CD8-positive, alpha-beta memory T cell (primary cell): ENCODE data around the gene FAM180B. TPM values are rescaled to one million over a fixed set of nuclear protein-coding genes. Genes with fewer than 3 reads are reported as not detected.
"Not testable (repeated sequence)": the region's sequence is repeated elsewhere in the genome, so short reads cannot be mapped to it uniquely, and the experiment has no call there.

Experiments
- CTCF ChIA-PET: fragments of 350-600 bp; sonication (Branson Sonifier 250); formaldehyde crosslinking; loops from one replicate; lab custom pipeline; 2021; ENCODE audit warnings: antibody characterized with exemption; lab: Charles Lee
- POLR2A ChIA-PET: fragments of 350-600 bp; sonication (Branson Sonifier 250); formaldehyde crosslinking; loops from one replicate; lab custom pipeline; 2021; ENCODE audit warnings: antibody characterized with exemption; lab: Charles Lee
- DNase-seq, 5 donors: peaks; one replicate each; pipeline versions ENCODE4 v3.0.0 to v3.0.0-alpha.2; 2020 to 2022; ENCODE audit warnings: mixed read lengths in 1 of 5
- H3K27ac ChIP-seq: one replicate; pipeline ENCODE4 v1.7.0; 2013; ENCODE audit warnings: low read depth, mild to moderate bottlenecking, low read length, moderate library complexity
- H3K27me3 ChIP-seq: 2 replicates; pipeline ENCODE4 v1.7.0; 2013; ENCODE audit warnings: low read length, mild to moderate bottlenecking; ENCODE audit not compliant: insufficient read depth, poor library complexity, severe bottlenecking
- H3K36me3 ChIP-seq: 2 replicates; pipeline ENCODE4 v1.7.0; 2013; ENCODE audit warnings: mild to moderate bottlenecking, low read length, moderate library complexity; ENCODE audit not compliant: insufficient read depth
- H3K4me1 ChIP-seq: 2 replicates; pipeline ENCODE4 v1.7.0; 2013; ENCODE audit warnings: mild to moderate bottlenecking, low read length, moderate library complexity; ENCODE audit not compliant: insufficient read depth
- H3K4me3 ChIP-seq: 2 replicates; pipeline ENCODE4 v1.7.0; 2013; ENCODE audit warnings: mild to moderate bottlenecking, low read length
- H3K9me3 ChIP-seq: 2 replicates; pipeline ENCODE4 v1.7.0; 2013; ENCODE audit warnings: mild to moderate bottlenecking, low read length
- H3K27ac Mint-ChIP-seq, 8 donors: one replicate each; pipeline ENCODE4 v1.8.0; 2020 to 2021; ENCODE audit warnings: mixed read lengths in 8 of 8, mild to moderate bottlenecking in 6 of 8, inconsistent platforms in 3 of 8, moderate library complexity in 3 of 8
- H3K27me3 Mint-ChIP-seq, 2 donors: one replicate each; pipeline ENCODE4 v1.8.0; 2020 to 2021; ENCODE audit warnings: mixed read lengths in 2 of 2, mild to moderate bottlenecking in 1 of 2, moderate library complexity in 1 of 2
- H3K36me3 Mint-ChIP-seq, 3 donors: one replicate each; pipeline ENCODE4 v1.8.0; 2020 to 2021; ENCODE audit warnings: mixed read lengths in 3 of 3, inconsistent platforms in 1 of 3, mild to moderate bottlenecking in 1 of 3
- H3K4me1 Mint-ChIP-seq, 3 donors: one replicate each; pipeline ENCODE4 v1.8.0; 2020 to 2021; ENCODE audit warnings: mixed read lengths in 3 of 3, inconsistent platforms in 1 of 3, mild to moderate bottlenecking in 1 of 3
- H3K4me3 Mint-ChIP-seq, 7 donors: one replicate each; pipeline ENCODE4 v1.8.0; 2020 to 2021; ENCODE audit warnings: mixed read lengths in 7 of 7, mild to moderate bottlenecking in 6 of 7, moderate library complexity in 4 of 7, inconsistent platforms in 2 of 7
- H3K9me3 Mint-ChIP-seq, 5 donors: one replicate each; pipeline ENCODE4 v1.8.0; 2020 to 2022; ENCODE audit warnings: mixed read lengths in 5 of 5, mild to moderate bottlenecking in 3 of 5, moderate library complexity in 2 of 5, inconsistent platforms in 1 of 5
- polyA plus RNA-seq: library from polyadenylated mRNA; unstranded; fragments of 300-500 nt; fragmentation: Illumina TruSeq; gene quantifications from one replicate; pipeline ENCODE4 v1.2.3, GENCODE V29; 2021
- total RNA-seq, 2 experiments: library from RNA; stranded (reverse); gene quantifications; one replicate each; pipeline ENCODE4 v1.2.3, GENCODE V29; 2021

The FAM180B gene, protein sequence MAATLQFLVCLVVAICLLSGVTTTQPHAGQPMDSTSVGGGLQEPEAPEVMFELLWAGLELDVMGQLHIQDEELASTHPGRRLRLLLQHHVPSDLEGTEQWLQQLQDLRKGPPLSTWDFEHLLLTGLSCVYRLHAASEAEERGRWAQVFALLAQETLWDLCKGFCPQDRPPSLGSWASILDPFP
- total RNA-seq: under 1 TPM in 1 of 2 experiments, not detected in 1; 0.20 TPM
- polyA plus RNA-seq: not detected

DNA sequence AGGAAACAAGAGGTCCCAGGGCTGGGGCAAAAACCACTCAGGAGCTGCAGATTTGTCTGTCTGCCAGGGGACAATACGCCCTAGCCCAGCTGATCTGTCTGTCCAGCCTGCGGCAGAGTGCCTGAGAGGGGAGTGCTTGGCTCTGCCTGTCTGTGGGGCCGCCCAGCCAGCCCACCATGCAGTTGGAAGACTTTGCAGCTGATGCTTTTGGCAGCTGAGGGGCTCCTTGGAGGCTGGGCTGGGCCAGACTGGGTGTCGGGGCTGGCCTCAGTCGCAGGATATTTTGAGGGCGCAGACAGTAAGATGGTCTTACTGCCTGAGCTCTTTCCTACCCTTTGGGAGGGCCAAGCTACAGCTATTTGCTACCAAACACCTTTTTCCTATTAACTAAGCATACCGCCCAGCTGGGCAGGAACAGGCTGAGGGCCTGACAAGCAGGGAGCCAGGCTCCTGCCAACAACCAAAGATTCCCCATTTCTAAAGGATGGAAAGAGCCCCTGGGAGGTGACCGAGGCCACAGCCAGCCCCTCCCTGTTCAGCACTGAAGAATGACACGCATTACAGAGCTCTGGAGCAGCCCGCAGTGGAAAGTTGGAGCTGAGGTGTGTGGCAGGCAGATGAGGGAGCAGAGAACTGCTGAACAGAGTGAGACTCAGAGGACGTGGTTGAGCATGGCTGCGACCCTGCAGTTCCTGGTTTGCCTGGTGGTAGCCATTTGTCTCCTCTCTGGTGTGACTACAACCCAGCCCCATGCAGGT is at the start of gene FAM180B:
Gene FAM180B, plus strand, starts transcription at position 581 of the 758 bp plus-strand sequence. Its CDS starts 91 bp downstream, at position 672.
- no peaks in the 10 kb centered on the region for H3K27me3 Mint-ChIP-seq
- Histone ChIP-seq H3K4me3 (no peak within 1 kb of the TSS), H3K27ac (no peak within 1 kb of the TSS), H3K4me1 (no peaks in the 10 kb centered on the region), H3K27me3 (no peaks in the 10 kb centered on the region), H3K9me3 (no peaks in the 10 kb centered on the region), H3K36me3 (peaks cover 23% of the 10 kb centered on the region)
- H3K9me3 Mint-ChIP-seq: no peaks in the 10 kb centered on the region
- no peak for DNase-seq
- no peak within 1 kb of the TSS for H3K4me3 Mint-ChIP-seq
- peaks cover 0 to 2% (median 0%) of the 10 kb centered on the region in 3 donors for H3K4me1 Mint-ChIP-seq
- H3K36me3 Mint-ChIP-seq: peaks cover 15 to 41% (median 16%) of the 10 kb centered on the region in 3 donors
- POLR2A ChIA-PET: no interaction called here
- peak within 1 kb of the TSS in 1 of 8 donors; percentile 57 for H3K27ac Mint-ChIP-seq
- CTCF ChIA-PET: interaction anchor here (0.6 kb wide), 1 partner anchor 9 kb away, joined by 3 read pairs; no protein-coding TSS in a partner anchor

DNA sequence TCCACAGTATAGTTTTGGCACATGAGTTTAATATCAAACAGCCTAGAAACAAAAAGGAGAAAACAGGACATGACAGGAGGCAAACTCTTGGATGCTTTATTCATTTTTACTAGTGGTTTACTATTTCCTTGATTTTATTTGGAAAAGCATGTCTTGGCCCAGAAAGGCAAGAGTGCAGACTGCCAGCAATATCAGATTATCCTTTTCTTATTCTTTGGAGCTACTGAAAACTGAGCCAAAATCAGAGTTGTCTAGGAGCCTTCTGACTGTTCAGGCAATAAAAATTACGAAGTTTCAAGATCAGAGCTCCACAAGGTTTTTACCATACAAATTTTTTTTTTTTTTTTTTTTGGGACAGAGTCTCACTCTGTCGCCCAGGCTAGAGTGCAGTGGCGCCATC is 49.6 kb upstream of the FAM180B start:
- Histone ChIP-seq H3K36me3 (no peaks in the 10 kb centered on the region), H3K27me3 (no peaks in the 10 kb centered on the region), H3K9me3 (no peaks in the 10 kb centered on the region), H3K4me1 (peaks cover 50% of the 10 kb centered on the region), H3K27ac (no peak overlapping the region), H3K4me3 (no peak overlapping the region)
- no peak for DNase-seq
- H3K27me3 Mint-ChIP-seq: no peaks in the 10 kb centered on the region
- H3K36me3 Mint-ChIP-seq: peaks cover 0 to 39% (median 7%) of the 10 kb centered on the region in 3 donors
- H3K4me1 Mint-ChIP-seq: peaks cover 60 to 83% (median 62%) of the 10 kb centered on the region in 3 donors
- CTCF ChIA-PET: interaction anchor here (1.1 kb wide), 1 partner anchor 38 kb away, joined by 3 read pairs; no protein-coding TSS in a partner anchor
- H3K4me3 Mint-ChIP-seq: no peak overlapping the region
- no peaks in the 10 kb centered on the region for H3K9me3 Mint-ChIP-seq
- no peak overlapping the region for H3K27ac Mint-ChIP-seq
- POLR2A ChIA-PET: no interaction called here

DNA sequence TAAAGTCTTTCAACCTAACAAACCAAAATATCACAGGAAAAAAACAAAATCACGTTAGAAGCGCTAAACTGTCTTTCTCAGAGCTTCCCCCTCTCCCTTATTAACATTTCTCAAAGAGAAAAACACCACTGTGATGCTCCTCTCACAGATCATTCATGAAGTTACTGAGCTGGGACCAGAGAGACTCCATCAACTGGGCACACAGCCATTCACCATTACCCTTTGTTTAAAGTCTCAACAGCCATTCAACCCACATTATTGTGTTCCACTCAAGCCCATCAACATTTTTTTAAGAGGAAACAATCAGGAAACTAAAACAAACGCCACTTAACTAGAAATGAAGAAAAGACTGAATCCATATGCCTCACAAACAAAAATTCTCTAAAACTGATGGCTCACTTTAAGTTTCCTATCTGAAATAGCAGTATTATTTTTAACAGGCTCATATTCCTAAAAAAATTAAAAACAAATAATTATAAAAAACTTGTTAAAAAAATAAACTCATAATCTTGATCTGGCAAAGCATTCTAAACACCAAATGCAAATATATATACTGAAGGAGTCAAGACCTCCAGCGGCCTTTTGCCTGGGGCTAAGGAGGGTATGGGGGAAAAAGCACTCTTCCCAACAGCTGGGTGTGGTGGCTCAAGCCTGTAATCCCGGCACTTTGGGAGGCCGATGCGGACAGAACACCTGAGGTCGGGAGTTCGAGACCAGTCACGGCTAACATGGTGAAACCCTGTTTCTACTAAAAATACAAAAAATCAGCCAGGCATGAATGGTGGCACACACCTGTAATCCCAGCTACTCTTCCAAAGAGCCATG is 47.5 kb upstream of the FAM180B start:
- no peak for DNase-seq
- ChIA-PET CTCF (interaction anchor here (1.7 kb wide), 1 partner anchor 8 kb away, joined by 5 read pairs; no protein-coding TSS in a partner anchor), POLR2A (no interaction called here)
- H3K4me3 Mint-ChIP-seq: peak overlapping the region in 5 of 7 donors; percentile 0 to 72 (median 43)
- peaks cover 68 to 85% (median 72%) of the 10 kb centered on the region in 3 donors for H3K4me1 Mint-ChIP-seq
- Histone ChIP-seq H3K4me1 (peaks cover 51% of the 10 kb centered on the region), H3K27ac (no peak overlapping the region), H3K9me3 (no peaks in the 10 kb centered on the region), H3K4me3 (no peak overlapping the region), H3K36me3 (no peaks in the 10 kb centered on the region), H3K27me3 (no peaks in the 10 kb centered on the region)
- peak overlapping the region in 6 of 8 donors; percentile 13 to 78 (median 66) for H3K27ac Mint-ChIP-seq
- H3K27me3 Mint-ChIP-seq: no peaks in the 10 kb centered on the region
- H3K9me3 Mint-ChIP-seq: no peaks in the 10 kb centered on the region
- peaks cover 0 to 37% (median 7%) of the 10 kb centered on the region in 3 donors for H3K36me3 Mint-ChIP-seq

DNA sequence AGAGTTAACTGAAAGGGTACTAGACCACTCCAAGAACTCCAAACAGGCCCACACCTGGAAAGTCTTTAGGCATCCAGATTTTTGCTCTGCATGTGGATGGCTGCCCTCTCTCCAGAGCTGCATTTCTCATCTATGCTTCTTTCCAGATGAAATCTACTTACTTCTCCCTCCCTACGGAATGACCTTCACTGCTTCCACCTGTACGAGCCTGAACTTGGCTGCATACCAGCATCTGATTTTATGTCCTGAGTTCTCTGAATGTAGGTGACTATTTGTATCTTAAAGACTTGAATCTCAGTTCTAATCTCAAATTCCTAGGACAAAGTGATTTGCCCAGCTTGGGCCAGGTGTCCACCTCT is 46.8 kb upstream of the FAM180B start:
- peaks cover 75 to 90% (median 79%) of the 10 kb centered on the region in 3 donors for H3K4me1 Mint-ChIP-seq
- H3K9me3 ChIP-seq: no peaks in the 10 kb centered on the region
- no peak overlapping the region for H3K27ac ChIP-seq
- CTCF ChIA-PET: interaction anchor here (1.7 kb wide), 1 partner anchor 8 kb away, joined by 5 read pairs; no protein-coding TSS in a partner anchor
- H3K4me3 Mint-ChIP-seq: peak overlapping the region in 6 of 7 donors; percentile 12 to 66 (median 54)
- POLR2A ChIA-PET: no interaction called here
- no peaks in the 10 kb centered on the region for H3K36me3 ChIP-seq
- no peak overlapping the region for H3K4me3 ChIP-seq
- H3K36me3 Mint-ChIP-seq: peaks cover 0 to 39% (median 7%) of the 10 kb centered on the region in 3 donors
- peaks cover 58% of the 10 kb centered on the region for H3K4me1 ChIP-seq
- no peaks in the 10 kb centered on the region for H3K27me3 Mint-ChIP-seq
- H3K27ac Mint-ChIP-seq: peak overlapping the region in 6 of 8 donors; percentile 7 to 92 (median 20)
- H3K27me3 ChIP-seq: no peaks in the 10 kb centered on the region
- H3K9me3 Mint-ChIP-seq: no peaks in the 10 kb centered on the region
- DNase-seq: no peak

DNA sequence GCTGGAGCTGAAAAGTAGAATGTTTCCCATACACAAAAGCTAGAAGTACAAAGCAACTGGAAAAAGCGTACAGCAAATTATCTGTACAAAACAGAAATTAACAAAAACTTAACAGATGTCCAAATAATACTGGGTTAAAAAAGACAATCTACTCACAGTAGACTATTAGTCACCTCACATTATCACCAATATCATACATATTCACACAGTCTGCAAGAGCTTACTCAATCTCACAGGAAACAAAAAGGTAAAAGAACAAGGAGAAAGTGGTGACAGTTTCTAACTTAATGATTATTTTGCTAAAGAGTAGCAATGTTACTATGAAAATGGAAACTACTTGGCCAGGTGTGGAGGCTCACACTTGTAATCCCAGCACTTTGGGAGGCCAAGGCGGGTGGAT is 45.4 kb upstream of the FAM180B start:
- CTCF ChIA-PET: interaction anchor here (0.8 kb wide), 1 partner anchor 129 kb away, joined by 3 read pairs; no protein-coding TSS in a partner anchor
- no peak overlapping the region for H3K27ac ChIP-seq
- H3K9me3 ChIP-seq: no peaks in the 10 kb centered on the region
- peak overlapping the region; percentile 7 to 84 (median 56) for H3K27ac Mint-ChIP-seq
- H3K4me3 Mint-ChIP-seq: peak overlapping the region; percentile 6 to 74 (median 58)
- H3K4me3 ChIP-seq: no peak overlapping the region
- no peaks in the 10 kb centered on the region for H3K9me3 Mint-ChIP-seq
- H3K27me3 Mint-ChIP-seq: no peaks in the 10 kb centered on the region
- H3K36me3 ChIP-seq: no peaks in the 10 kb centered on the region
- POLR2A ChIA-PET: no interaction called here
- no peaks in the 10 kb centered on the region for H3K27me3 ChIP-seq
- peaks cover 0 to 30% (median 4%) of the 10 kb centered on the region in 3 donors for H3K36me3 Mint-ChIP-seq
- peaks cover 70 to 85% (median 71%) of the 10 kb centered on the region in 3 donors for H3K4me1 Mint-ChIP-seq
- H3K4me1 ChIP-seq: peaks cover 67% of the 10 kb centered on the region
- no peak for DNase-seq

DNA sequence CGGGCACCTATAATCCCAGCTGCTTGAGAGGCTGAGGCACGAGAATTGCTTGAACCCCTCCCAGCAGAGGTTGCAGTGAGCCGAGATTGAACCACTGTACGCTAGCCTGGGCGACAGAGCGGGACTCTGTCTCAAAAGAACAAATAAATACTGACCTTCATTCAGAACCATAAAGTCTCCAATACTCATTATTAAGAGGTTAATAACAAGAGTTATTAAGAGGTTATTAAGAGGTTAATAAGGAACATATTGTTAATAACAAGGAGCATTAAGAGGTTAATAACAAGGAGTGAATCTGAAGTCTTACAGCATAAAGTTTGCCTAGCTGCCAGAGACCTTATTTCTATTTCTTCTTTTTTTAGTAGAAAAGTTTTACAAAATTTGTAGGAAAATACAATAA is 41.2 kb upstream of the FAM180B start:
- CTCF ChIA-PET: interaction anchor here (1.0 kb wide), 1 partner anchor 12 kb away, joined by 3 read pairs; no protein-coding TSS in a partner anchor
- no peaks in the 10 kb centered on the region for H3K36me3 ChIP-seq

DNA sequence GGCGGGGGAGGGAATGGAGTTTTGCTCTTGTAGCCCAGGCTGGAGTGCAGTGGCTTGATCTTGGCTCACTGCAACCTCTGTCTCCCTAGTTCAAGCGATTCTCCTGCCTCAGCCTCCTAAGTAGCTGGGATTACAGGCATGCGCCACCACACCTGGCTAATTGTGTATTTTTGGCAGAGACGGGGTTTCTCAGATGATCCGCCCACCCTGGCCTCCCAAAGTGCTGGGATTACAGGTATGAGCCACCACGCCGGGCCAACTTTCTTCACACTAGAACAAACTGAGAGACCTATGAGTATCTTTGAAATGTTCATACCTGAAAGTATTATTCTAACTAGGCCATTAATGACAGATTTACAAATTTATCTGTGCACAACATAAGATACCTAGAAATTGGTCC is 40.2 kb upstream of the FAM180B start:
- H3K9me3 ChIP-seq, DNase-seq, H3K27me3 Mint-ChIP-seq, H3K27me3 ChIP-seq, H3K36me3 ChIP-seq, H3K27ac ChIP-seq, H3K4me3 ChIP-seq, CTCF ChIA-PET, H3K9me3 Mint-ChIP-seq: not testable (repeated sequence)
- Mint-ChIP-seq H3K4me1 (peaks cover 67 to 82% (median 81%) of the 10 kb centered on the region in 3 donors), H3K4me3 (peak overlapping the region in 1 of 7 donors; percentile 54), H3K27ac (peak overlapping the region in 2 of 8 donors; percentile 47 to 71), H3K36me3 (peaks cover 0 to 31% (median 3%) of the 10 kb centered on the region in 3 donors)
- POLR2A ChIA-PET: interaction anchor here (0.7 kb wide), 1 partner anchor 1595 kb away, joined by 6 read pairs; no protein-coding TSS in a partner anchor
- H3K4me1 ChIP-seq: peaks cover 77% of the 10 kb centered on the region

More for the DNA sequence above, 41.2 kb upstream of the FAM180B start:
- Mint-ChIP-seq H3K4me3 (peak overlapping the region in 1 of 7 donors; percentile 68), H3K4me1 (peaks cover 67 to 82% (median 81%) of the 10 kb centered on the region in 3 donors), H3K9me3 (no peaks in the 10 kb centered on the region), H3K27ac (peak overlapping the region in 1 of 8 donors; percentile 11), H3K27me3 (no peaks in the 10 kb centered on the region), H3K36me3 (peaks cover 0 to 30% (median 4%) of the 10 kb centered on the region in 3 donors)
- Histone ChIP-seq H3K9me3 (no peaks in the 10 kb centered on the region), H3K27ac (no peak overlapping the region), H3K4me3 (no peak overlapping the region), H3K4me1 (peaks cover 76% of the 10 kb centered on the region), H3K27me3 (no peaks in the 10 kb centered on the region)
- no peak for DNase-seq
- POLR2A ChIA-PET: no interaction called here
